Erythroblast (primary cell): Measurements from ENCODE around the gene IP6K1.

ENCODE experiments used
- GATA1 ChIP-seq: IDR thresholded peaks from 2 replicates; pipeline ENCODE4 v1.6.1; 2011; ENCODE audit warnings: low read depth, mild to moderate bottlenecking, control low read depth, low read length, moderate library complexity
- POLR2A ChIP-seq: IDR thresholded peaks from 2 replicates; pipeline ENCODE4 v1.6.1; 2011; ENCODE audit warnings: mild to moderate bottlenecking, low read length

DNA sequence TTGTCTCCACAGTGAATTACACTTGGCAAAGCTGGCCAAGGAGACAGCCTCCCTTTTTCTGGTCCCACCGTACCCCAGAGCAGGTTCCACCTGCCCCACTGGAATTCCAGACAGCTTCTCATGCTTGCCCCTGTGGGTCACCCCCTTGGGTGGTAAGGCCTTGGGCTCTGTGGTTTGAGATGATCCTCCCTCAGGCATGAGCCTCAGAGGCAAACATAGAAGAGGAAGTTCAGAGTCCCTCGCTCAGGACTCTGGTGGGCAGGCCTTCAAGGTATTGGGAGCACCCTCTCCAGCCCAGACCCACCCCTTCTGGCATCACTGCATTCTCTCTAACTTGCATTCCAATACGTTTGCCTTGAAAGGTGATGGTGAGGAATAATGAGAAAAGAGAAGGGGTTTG is 45.0 kb upstream of the IP6K1 start:
- TF ChIP-seq POLR2A (no peak), GATA1 (no peak)
